ENCODE data around the gene TBRG4.

Gene TBRG4

GRCh38 chr7:45129906-45130305 is 18.4 kb upstream of the TBRG4 start (continued):
- no peak for TF ChIP-seq GLIS3 (CRISPR knock-in tag; IDR thresholded peaks at IDR 0.05)
- TF ChIP-seq ZC3H10 (CRISPR knock-in tag; IDR thresholded peaks at IDR 0.05), result no peak
- no peak for TF ChIP-seq CSDC2 (CRISPR knock-in tag; IDR thresholded peaks at IDR 0.05)
- no peak for TF ChIP-seq ISL1 (CRISPR knock-in tag; IDR thresholded peaks at IDR 0.05)

DNA sequence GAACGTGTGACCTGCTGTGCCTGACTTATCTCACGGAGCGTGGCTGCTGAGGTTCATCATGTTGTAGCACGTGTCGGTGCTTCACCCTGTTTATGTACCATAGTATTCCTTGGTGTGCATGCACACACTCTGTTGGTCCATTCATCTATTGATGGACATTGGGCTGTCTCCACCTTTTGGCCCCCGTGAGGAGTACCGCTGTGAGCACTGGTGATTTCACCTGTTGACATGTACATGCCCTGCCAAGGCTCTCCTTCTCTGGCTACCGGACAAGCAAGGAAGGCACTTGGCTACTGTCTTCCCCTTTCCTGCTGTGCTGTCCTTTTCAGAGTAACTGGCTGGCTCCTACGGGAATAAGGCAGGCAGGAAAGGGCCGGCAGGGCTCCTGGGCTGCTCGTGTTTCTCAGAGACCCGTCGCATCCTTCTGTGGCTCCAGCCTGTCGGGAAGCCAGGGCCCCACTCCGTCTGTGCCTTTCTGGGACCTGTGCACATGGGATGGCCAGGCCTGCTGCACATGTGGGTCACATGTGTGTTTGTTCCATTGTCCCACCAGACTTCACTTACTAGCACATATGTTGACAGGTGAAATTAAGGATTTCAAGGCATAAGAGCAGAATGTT is 17.8 kb upstream of the TBRG4 start:
- ATAC-seq, result no peak
- TF ChIP-seq TOX (CRISPR knock-in tag; IDR thresholded peaks at IDR 0.05; ENCODE audit: borderline replicate concordance) (no peak), PATZ1 (CRISPR knock-in tag; IDR thresholded peaks at IDR 0.05; ENCODE audit: borderline replicate concordance) (no peak), ZNF8 (CRISPR knock-in tag; IDR thresholded peaks at IDR 0.05) (no peak)
- TF ChIP-seq, protein P1, sequence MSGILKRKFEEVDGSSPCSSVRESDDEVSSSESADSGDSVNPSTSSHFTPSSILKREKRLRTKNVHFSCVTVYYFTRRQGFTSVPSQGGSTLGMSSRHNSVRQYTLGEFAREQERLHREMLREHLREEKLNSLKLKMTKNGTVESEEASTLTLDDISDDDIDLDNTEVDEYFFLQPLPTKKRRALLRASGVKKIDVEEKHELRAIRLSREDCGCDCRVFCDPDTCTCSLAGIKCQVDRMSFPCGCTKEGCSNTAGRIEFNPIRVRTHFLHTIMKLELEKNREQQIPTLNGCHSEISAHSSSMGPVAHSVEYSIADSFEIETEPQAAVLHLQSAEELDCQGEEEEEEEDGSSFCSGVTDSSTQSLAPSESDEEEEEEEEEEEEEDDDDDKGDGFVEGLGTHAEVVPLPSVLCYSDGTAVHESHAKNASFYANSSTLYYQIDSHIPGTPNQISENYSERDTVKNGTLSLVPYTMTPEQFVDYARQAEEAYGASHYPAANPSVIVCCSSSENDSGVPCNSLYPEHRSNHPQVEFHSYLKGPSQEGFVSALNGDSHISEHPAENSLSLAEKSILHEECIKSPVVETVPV (CRISPR knock-in tag; IDR thresholded peaks at IDR 0.05), result no peak

DNA sequence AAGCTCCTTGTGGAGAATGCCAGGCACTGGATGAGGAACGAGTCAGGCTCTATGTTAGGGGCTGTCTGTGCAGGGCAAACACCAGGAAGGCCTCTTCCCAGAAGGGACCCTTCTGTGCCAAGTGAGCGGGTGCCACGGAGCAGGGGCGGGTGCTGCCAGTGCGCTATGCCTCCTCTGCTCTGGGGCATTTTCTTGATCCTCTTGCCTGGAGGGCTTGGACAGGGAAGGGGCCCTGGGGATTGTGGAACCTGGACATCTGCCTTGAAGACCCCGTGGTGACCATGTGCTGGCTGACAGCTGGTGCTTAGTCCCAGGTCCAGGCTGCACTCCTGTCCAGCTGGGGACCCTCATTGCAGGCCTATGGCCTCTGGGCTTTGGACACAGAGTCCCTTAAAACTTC is 15.4 kb upstream of the TBRG4 start:
- TF ChIP-seq CSDC2 (CRISPR knock-in tag; IDR thresholded peaks at IDR 0.05), result no peak
- TF ChIP-seq TCF4 (CRISPR knock-in tag; IDR thresholded peaks at IDR 0.05; ENCODE audit: borderline replicate concordance), result no peak
- no peak for TF ChIP-seq PATZ1 (CRISPR knock-in tag; IDR thresholded peaks at IDR 0.05; ENCODE audit: borderline replicate concordance)
- TF ChIP-seq, protein P2, sequence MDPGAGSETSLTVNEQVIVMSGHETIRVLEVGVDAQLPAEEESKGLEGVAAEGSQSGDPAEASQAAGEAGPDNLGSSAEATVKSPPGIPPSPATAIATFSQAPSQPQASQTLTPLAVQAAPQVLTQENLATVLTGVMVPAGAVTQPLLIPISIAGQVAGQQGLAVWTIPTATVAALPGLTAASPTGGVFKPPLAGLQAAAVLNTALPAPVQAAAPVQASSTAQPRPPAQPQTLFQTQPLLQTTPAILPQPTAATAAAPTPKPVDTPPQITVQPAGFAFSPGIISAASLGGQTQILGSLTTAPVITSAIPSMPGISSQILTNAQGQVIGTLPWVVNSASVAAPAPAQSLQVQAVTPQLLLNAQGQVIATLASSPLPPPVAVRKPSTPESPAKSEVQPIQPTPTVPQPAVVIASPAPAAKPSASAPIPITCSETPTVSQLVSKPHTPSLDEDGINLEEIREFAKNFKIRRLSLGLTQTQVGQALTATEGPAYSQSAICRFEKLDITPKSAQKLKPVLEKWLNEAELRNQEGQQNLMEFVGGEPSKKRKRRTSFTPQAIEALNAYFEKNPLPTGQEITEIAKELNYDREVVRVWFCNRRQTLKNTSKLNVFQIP (CRISPR knock-in tag; IDR thresholded peaks at IDR 0.05; ENCODE audit: borderline replicate concordance, low read depth), result no peak
- no peak for TF ChIP-seq ZFP30 (CRISPR knock-in tag; IDR thresholded peaks at IDR 0.05)
- TF ChIP-seq ZFP3 (CRISPR knock-in tag; IDR thresholded peaks at IDR 0.05), result no peak
- no peak for TF ChIP-seq BACH2 (CRISPR knock-in tag; IDR thresholded peaks at IDR 0.05; ENCODE audit: borderline replicate concordance)
- no peak for TF ChIP-seq CREB5 (CRISPR knock-in tag; IDR thresholded peaks at IDR 0.05; ENCODE audit: low read depth)
- no peak for TF ChIP-seq ZNF565 (CRISPR knock-in tag; conservative IDR thresholded peaks at IDR 0.05; ENCODE audit: low read depth)
- TF ChIP-seq TSHZ2 (CRISPR knock-in tag; IDR thresholded peaks at IDR 0.05), result no peak
- TF ChIP-seq ZNF8 (CRISPR knock-in tag; IDR thresholded peaks at IDR 0.05), result no peak
- ATAC-seq, result no peak

GRCh38 chr7:45126201-45126600 is 14.7 kb upstream of the TBRG4 start:
- no peak for ATAC-seq
- no peak for TF ChIP-seq PATZ1 (CRISPR knock-in tag; IDR thresholded peaks at IDR 0.05; ENCODE audit: borderline replicate concordance)
- no peak for TF ChIP-seq SNAI2 (CRISPR knock-in tag; IDR thresholded peaks at IDR 0.05)
- TF ChIP-seq TSHZ2 (CRISPR knock-in tag; IDR thresholded peaks at IDR 0.05), result no peak
- no peak for TF ChIP-seq ZFP30 (CRISPR knock-in tag; IDR thresholded peaks at IDR 0.05)
- no peak for TF ChIP-seq PPARA (CRISPR knock-in tag; IDR thresholded peaks at IDR 0.05; ENCODE audit: borderline replicate concordance)
- TF ChIP-seq CSDC2 (CRISPR knock-in tag; IDR thresholded peaks at IDR 0.05), result no peak
- TF ChIP-seq GLIS3 (CRISPR knock-in tag; IDR thresholded peaks at IDR 0.05), result no peak
- TF ChIP-seq OSR1 (CRISPR knock-in tag; IDR thresholded peaks at IDR 0.05), result no peak
